DND-41 (cell line): Measurements from ENCODE around the gene RAD51B.

Experiments used
- CTCF ChIP-seq: IDR thresholded peaks from 2 replicates; pipeline ENCODE4 v1.5.1; 2012; ENCODE audit warnings: borderline replicate concordance, low read length, moderate library complexity, mild to moderate bottlenecking; ENCODE audit not compliant: poor library complexity, severe bottlenecking; ENCODE audit errors: extremely low read depth
- EZH2 ChIP-seq: IDR thresholded peaks from 3 replicates; pipeline ENCODE4 v1.6.1; 2012; ENCODE audit warnings: borderline replicate concordance, low read depth, mild to moderate bottlenecking, moderate library complexity, low read length, inconsistent platforms; ENCODE audit not compliant: severe bottlenecking

- TF ChIP-seq CTCF (no peak), EZH2 (no peak)
Observed at GRCh38 chr14:68167383-68168087, 348.0 kb downstream of the RAD51B start.
